ENCODE measurements around the gene AGBL4.

DNA sequence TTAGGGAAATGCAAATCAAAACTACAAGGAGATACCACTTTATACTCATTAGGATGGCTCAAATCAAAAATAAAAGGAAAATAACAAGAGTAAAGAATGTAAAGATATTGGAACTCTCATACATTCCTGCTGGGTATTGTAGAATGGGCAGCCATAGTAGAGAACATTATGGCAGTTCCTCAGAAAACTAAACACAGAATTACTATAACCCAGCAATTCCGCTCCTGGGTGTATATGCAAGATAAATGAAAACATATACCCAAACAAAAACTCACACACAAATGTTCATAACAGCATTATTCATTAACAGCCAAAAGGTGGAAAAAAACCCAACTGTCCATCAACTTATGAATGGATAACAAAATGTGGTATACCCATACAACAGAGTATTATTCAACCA lies 1258.4 kb downstream of the AGBL4 start:
- TF ChIP-seq POLR2AphosphoS5 (IDR thresholded peaks at IDR 0.05; ENCODE audit: low read depth, low read length) (no peak), TAF1 (IDR thresholded peaks at IDR 0.05; ENCODE audit: low read depth, low read length) (no peak), POLR2A (IDR thresholded peaks at IDR 0.05; ENCODE audit: low read depth, low read length) (no peak)
